ENCODE data around the gene SLC39A11.

SLC39A11 gene

GRCh38 chr17:72717276-72717675, 375.2 kb downstream of the SLC39A11 start:
- Histone ChIP-seq H3K9me3 (ENCODE audit: insufficient read depth, low read length) (no peaks in the 10 kb centered on the region), H3K9ac (ENCODE audit: low read length) (no peak overlapping the region), H3K27ac (ENCODE audit: low read length) (no peak overlapping the region), H3K4me1 (ENCODE audit: low read length) (no peaks in the 10 kb centered on the region), H3K4me3 (ENCODE audit: low read length) (no peak overlapping the region), H4K20me1 (ENCODE audit: insufficient read depth, low read length) (no peaks in the 10 kb centered on the region), H3K79me2 (ENCODE audit: low read length) (no peaks in the 10 kb centered on the region), H3K27me3 (ENCODE audit: low read depth, low read length) (no peaks in the 10 kb centered on the region), H2AFZ (ENCODE audit: low read depth, low read length) (no peak overlapping the region), H3K4me2 (ENCODE audit: low read length) (no peak overlapping the region), H3K36me3 (replicated peaks; ENCODE audit: low read depth, low read length) (no peaks in the 10 kb centered on the region)
- no peak for TF ChIP-seq EZH2phosphoT487 (IDR thresholded peaks at IDR 0.05; ENCODE audit: low read depth)
- TF ChIP-seq CTCF (IDR thresholded peaks at IDR 0.05; ENCODE audit: low read depth, low read length) = no peak

- no peaks in the 10 kb centered on the region for H3K4me1 ChIP-seq (ENCODE audit: low read length)
Measured at GRCh38 chr17:72715906-72716572, 376.4 kb downstream of the SLC39A11 start.

GRCh38 chr17:72714357-72714966, 378.0 kb downstream of the SLC39A11 start:
- Histone ChIP-seq H3K9me3 (ENCODE audit: insufficient read depth, low read length) (no peaks in the 10 kb centered on the region), H3K36me3 (replicated peaks; ENCODE audit: low read depth, low read length) (no peaks in the 10 kb centered on the region), H3K4me3 (ENCODE audit: low read length) (no peak overlapping the region), H3K27ac (ENCODE audit: low read length) (no peak overlapping the region), H2AFZ (ENCODE audit: low read depth, low read length) (no peak overlapping the region), H3K4me1 (ENCODE audit: low read length) (peaks cover 7% of the 10 kb centered on the region), H3K79me2 (ENCODE audit: low read length) (no peaks in the 10 kb centered on the region), H3K9ac (ENCODE audit: low read length) (no peak overlapping the region), H3K27me3 (ENCODE audit: low read depth, low read length) (no peaks in the 10 kb centered on the region), H3K4me2 (ENCODE audit: low read length) (no peak overlapping the region), H4K20me1 (ENCODE audit: insufficient read depth, low read length) (no peaks in the 10 kb centered on the region)
- no peak for TF ChIP-seq EZH2phosphoT487 (IDR thresholded peaks at IDR 0.05; ENCODE audit: low read depth)
- no peak for TF ChIP-seq CTCF (IDR thresholded peaks at IDR 0.05; ENCODE audit: low read depth, low read length)

More at GRCh38 chr17:72715906-72716572, 376.4 kb downstream of the SLC39A11 start:
- Histone ChIP-seq H3K79me2 (ENCODE audit: low read length) (no peaks in the 10 kb centered on the region), H3K9me3 (ENCODE audit: insufficient read depth, low read length) (no peaks in the 10 kb centered on the region), H3K27ac (ENCODE audit: low read length) (no peak overlapping the region), H3K9ac (ENCODE audit: low read length) (no peak overlapping the region), H2AFZ (ENCODE audit: low read depth, low read length) (no peak overlapping the region), H4K20me1 (ENCODE audit: insufficient read depth, low read length) (no peaks in the 10 kb centered on the region), H3K4me2 (ENCODE audit: low read length) (no peak overlapping the region), H3K36me3 (replicated peaks; ENCODE audit: low read depth, low read length) (no peaks in the 10 kb centered on the region), H3K27me3 (ENCODE audit: low read depth, low read length) (no peaks in the 10 kb centered on the region), H3K4me3 (ENCODE audit: low read length) (no peak overlapping the region)
- TF ChIP-seq EZH2phosphoT487 (IDR thresholded peaks at IDR 0.05; ENCODE audit: low read depth) (no peak), CTCF (IDR thresholded peaks at IDR 0.05; ENCODE audit: low read depth, low read length) (no peak)

- TF ChIP-seq EZH2phosphoT487 (IDR thresholded peaks at IDR 0.05; ENCODE audit: low read depth) = no peak
- no peak for TF ChIP-seq CTCF (IDR thresholded peaks at IDR 0.05; ENCODE audit: low read depth, low read length)
- peaks cover 7% of the 10 kb centered on the region for H3K4me1 ChIP-seq (ENCODE audit: low read length)
- H4K20me1 ChIP-seq (ENCODE audit: insufficient read depth, low read length) = no peaks in the 10 kb centered on the region
- no peak overlapping the region for H3K4me2 ChIP-seq (ENCODE audit: low read length)
- H3K27ac ChIP-seq (ENCODE audit: low read length) = no peak overlapping the region
- H3K27me3 ChIP-seq (ENCODE audit: low read depth, low read length) = no peaks in the 10 kb centered on the region
- H3K9me3 ChIP-seq (ENCODE audit: insufficient read depth, low read length) = no peaks in the 10 kb centered on the region
- H3K36me3 ChIP-seq (replicated peaks; ENCODE audit: low read depth, low read length) = no peaks in the 10 kb centered on the region
- no peak overlapping the region for H2AFZ ChIP-seq (ENCODE audit: low read depth, low read length)
- no peak overlapping the region for H3K9ac ChIP-seq (ENCODE audit: low read length)
- no peak overlapping the region for H3K4me3 ChIP-seq (ENCODE audit: low read length)
- no peaks in the 10 kb centered on the region for H3K79me2 ChIP-seq (ENCODE audit: low read length)
Measured at GRCh38 chr17:72713701-72714100, 378.8 kb downstream of the SLC39A11 start.

Data from OCI-LY3 (cell line).